HL-60 (cell line): ENCODE results near the gene CACNA1S.

Source experiments
- CTCF ChIP-seq: IDR thresholded peaks from one replicate; pipeline ENCODE4 v1.5.1; 2011; ENCODE audit warnings: low read length, control low read depth, inconsistent platforms; ENCODE audit not compliant: insufficient read depth
- POLR2AphosphoS5 ChIP-seq: IDR thresholded peaks from 2 replicates; pipeline ENCODE4 v1.6.1; 2012; ENCODE audit warnings: low read depth

- TF ChIP-seq CTCF = no peak
- no peak for TF ChIP-seq POLR2AphosphoS5
These were observed 11.6 kb upstream of the CACNA1S start for GRCh38 chr1:201123866-201124265.
